ENCODE data around the gene LHX5.

Gene LHX5

GRCh38 chr12:113438523-113439300, 33.0 kb downstream of the LHX5 start:
- no peak for DNase-seq

DNA sequence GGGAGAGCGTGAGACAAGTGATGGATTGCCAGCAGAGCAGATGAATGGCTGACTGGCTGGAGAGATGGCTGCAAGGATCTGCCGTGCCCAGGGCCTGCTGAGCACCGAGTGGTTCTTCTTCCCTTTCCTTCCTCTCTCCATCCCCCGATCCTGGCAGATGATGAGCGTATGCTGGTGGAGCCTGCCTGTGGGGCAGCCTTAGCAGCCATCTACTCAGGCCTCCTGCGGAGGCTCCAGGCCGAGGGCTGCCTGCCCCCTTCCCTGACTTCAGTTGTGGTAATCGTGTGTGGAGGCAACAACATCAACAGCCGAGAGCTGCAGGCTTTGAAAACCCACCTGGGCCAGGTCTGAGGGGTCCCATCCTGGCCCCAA, 34.0 kb downstream of the LHX5 start:
- no peak for DNase-seq

DNA sequence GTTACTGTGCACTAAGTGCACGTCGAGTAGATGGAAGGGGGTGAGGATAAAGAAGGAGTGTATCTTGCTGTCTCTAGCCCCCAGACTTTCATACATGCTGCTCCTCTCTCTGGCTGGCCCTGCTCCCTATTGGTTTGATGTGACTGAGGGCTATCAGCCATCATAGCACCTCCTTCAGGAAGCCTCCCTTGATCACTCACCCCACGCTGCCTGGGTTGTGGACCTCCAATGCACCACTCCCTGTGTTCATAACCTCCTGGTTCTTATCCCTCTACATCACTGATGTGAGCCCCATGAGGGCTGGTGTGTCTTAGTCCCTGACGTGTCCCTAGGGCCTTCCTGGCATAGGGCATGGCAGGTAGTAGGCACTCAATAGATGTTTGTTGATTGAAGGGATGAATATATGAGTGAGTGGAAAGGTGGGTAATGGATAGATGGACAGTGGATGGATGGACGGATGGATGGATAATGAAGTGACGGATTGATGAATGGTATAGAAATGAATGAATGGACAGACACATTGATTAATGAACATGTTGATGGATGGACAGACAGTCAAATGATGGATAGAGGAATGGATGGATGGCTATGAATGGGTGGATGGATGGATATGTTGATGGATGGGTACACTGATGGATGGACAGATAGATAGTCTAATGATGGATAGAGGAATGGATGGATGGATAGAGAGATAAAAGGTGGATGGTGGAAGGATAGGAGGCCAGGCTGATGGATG, 34.5 kb downstream of the LHX5 start:
- no peak for DNase-seq

- no peak for DNase-seq
Measured at GRCh38 chr12:113436586-113436985, 35.1 kb downstream of the LHX5 start.

DNA sequence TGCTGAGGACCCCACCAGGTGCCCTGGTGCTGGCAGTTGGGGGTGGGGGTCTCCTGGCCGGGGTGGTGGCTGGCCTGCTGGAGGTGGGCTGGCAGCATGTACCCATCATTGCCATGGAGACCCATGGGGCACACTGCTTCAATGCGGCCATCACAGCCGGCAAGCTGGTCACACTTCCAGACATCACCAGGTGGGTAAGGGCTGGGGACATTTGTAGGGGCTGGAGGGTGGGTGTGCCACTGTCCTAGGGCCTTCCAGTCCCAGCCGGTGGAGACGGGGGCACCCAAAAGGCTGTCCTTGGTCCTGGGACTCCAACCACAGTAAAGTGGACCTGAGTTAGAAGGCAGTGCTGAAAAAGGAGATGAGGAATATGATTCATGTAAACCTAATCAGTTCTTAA, 36.3 kb downstream of the LHX5 start:
- DNase-seq: no peak

DNA sequence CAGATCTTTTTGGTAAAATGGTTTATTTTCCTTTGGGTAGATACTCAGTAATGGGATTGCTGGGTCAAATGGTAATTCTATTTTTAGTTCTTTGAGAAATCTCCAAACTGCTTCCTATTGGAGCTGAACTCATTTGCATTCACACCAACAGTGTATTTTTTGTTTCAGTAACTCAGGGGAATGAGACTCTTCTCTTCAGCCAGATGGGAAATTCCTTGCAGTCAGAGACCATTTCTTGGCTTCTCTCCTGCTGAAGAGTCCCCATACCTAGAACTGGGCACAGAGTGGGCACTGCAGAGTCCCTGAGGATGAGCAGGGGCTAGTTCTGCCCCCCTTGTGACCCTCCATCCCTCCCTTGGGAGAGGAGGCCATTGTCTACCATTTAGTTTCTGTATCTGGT, 38.7 kb downstream of the LHX5 start:
- no peak for DNase-seq

GRCh38 chr12:113428482-113428881, 43.2 kb downstream of the LHX5 start:
- no peak for DNase-seq

DNA sequence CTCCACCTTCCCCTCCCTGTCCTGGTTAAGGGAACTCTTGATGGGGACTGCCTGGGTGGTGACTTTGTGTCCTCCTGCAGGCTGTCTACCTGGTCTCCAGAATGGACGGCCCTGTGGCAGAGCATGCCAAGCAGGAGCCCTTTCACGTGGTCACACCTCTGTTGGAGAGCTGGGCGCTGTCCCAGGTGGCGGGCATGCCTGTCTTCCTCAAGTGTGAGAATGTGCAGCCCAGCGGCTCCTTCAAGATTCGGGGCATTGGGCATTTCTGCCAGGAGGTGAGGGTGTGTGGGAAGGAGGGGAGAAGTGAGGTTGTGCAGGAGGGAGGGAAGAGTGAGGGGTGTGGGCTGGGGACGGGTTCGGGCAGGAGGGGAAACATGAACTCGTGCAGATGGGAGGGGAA, 43.8 kb downstream of the LHX5 start:
- DNase-seq: no peak

DNA sequence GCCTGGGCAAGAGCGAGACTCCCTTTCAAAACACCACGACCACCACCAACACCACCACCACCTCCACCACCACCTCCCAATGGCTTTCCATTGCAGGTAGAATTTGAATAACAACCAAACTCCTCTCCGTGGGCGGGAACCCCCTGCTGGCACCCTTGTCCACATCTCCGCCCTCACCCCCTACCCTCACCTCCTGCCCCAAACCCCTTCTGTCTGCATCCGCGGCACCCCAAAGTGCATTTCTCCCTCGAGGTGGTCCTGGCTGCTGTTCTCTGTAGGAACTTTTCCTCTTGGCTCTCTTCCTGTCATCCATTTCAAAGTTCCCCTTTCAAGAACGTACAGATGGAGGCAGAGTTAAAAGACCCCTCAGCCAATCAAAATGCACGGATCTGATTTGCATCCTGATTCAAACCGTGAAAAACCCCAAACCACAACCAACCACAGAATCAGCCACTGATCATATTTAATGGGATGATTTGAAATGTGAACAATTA, 45.7 kb downstream of the LHX5 start:
- DNase-seq: no peak

DNA sequence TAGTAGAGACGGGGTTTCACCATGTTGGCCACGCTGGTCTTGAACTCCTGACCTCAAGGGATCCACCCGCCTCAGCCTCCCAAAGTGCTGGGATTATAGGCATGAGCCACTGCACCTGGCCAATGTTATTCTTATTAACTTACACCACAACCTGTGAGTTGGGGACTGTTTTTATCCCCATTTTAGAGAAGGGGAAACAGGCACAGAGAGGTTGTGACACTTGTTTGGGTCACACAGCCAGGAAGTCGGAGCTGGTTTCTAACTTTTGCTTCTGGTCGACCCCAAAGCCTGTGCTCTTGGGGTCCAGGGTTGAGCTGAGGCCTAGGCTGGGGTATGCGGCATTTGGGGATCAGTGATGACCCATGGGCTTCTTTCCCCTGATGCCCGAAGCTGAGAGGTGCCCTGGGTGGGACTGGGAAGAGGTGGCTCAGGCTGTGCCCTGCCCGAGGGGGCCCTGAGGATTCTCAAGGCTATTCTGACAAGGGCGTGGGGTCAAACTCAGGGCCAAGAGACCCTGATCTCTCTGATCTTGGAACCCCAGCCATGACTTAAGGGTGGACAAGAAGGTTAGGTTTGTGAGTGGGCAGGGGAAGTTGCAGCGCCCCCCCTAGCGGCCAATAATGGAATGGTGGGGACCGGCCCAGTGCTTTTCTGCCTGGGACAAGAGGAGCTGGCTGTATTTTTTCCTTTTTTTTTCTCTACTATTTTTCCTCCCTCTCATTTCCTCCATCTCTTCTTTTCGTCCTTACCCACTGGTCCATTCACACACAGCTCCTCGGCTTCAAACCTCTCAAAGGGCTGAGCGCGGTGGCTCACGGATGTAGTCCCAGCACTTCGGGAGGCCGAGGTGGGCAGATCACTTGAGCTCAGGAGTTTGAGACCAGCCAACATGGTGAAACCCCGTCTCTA, 46.5 kb downstream of the LHX5 start:
- DNase-seq: peak; percentile 76

- no peak for DNase-seq
Measured at GRCh38 chr12:113424456-113424855, 47.2 kb downstream of the LHX5 start.

- DNase-seq: no peak
Measured at GRCh38 chr12:113422886-113423669, 48.6 kb downstream of the LHX5 start.

DNA sequence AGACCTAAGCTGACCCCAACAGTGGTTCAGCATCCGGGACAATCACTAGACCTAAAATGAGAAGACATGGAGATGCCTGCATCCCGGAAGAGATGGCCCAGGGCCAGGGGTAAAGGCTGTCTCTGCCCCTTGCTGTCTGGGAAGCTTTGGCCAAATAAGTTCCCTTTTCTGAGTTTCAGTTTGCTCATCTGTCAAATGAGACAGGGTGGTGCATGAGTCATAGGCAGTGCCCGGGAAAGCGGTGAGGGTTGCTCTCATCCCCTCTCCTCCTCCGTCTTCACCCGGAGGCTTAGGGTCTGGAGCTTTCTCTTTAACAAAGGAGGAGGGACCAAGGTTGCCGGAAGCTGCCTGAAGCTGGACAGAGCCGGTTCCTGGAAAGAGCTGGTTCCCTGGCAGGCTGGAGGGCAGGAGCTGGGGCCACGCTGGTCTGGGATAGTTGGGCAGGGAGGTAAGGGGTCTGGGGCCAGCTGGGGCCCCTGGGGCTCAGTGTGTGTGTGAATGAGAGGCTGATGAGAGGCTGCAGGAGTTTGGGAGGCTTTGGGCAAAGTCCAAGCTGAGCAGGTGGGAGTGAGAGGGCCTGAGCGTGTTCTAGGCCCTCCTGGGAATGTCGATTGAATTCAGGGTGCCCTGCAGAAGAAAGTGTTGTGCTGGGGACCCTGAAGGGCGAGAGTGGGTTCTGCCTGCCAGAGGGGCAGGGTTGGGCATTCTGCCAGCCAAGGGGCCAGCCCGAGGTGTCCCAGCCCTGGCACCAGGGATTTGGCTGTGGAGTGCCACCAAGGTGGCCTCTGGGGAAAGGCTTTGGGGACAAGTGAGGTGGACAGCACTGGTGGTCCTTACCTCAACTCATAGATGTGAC, 49.4 kb downstream of the LHX5 start, which contains the start of gene SDSL:
Gene SDSL (plus strand): TSS at position 351 of the 856 bp plus-strand sequence. CDS start 5,603 bp downstream, outside the sequence.
- peak; percentile 48 for DNase-seq

DNA sequence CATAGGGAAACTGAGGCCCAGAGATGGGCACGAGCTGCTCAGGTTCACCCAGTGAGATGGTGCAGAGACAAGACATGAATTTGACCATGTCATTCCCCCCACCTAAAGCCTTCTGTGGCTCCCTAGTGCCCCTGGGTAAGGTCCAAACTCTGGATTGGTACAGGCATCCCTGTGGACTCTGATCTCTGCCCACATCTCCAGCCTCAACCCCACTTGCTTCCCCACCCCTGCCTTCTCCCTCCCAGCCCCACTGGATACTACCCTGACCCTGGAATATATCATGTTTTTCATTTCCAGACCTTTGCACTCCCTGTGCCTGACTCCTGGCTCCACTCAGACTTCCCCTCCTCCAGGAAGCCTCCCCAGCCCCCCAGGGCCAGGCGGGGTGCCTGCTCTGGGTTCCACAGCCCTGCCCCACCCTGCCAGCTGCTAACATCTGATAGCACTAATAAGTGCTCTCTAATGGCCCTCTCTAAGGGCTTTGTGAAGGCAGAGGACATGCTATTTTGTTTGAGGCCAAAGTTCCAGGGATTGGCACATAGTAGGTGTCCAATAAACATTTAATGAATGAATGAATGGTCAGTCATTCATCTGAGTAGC, 50.6 kb downstream of the LHX5 start:
- DNase-seq: no peak

DNA sequence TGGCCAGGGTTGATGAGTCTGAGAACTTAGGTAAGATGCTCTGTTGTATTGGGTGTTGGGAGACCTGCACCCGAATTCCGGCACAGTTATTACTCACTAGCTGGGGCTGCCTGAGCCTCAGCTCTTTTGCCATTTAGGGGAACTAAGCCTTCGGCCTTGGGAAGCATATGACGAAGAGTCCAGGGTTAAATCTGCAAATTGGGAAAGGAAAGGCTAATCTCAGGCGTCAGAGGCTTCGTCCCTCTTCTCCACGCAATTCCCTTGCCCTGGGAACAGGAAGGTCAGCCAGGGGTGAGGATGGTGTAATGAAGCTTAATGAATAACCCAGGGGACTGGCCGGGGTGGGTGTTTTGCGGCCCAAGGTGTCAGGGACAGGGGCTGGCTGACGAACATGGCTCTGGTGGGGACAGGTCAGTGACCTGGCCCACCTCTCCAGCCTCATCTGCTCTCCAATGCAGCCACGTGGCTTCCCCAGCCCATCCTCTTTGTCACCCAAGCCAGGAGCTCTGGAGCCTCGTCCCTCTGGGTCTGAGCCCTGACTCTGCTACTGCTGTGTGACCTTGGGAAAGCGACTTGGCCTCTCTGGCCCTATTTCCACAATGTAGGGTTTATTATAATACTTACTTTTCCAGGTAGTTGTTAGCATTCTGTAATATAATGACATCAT, 53.3 kb downstream of the LHX5 start:
- DNase-seq: no peak

- DNase-seq: no peak
Measured at GRCh38 chr12:113416091-113416754, 55.4 kb downstream of the LHX5 start.

DNA sequence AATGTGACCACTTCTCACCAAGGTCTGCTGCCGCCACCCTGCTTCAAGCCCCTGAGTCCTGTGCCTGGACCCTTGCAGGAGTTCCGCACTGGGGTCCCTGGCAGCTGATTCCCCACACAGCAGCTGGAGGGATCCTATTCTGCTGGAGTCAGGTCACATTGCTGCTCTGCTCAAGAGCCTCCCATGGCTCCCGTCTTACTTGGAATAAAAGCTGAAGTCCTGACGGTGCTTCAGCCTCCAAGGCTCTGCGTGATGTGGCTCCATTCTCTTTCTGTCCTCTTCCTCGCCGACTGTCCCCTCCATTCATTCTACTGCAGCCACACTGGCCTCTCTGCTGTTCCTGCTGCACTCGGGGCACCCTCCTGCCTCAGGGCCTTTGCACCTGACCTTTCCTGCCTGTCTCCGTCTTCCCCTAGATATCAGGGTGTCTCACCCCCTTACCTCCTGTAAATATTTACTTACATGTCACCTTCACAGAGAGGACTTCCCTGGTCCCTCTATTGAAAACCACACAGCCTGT, 57.1 kb downstream of the LHX5 start:
- DNase-seq: no peak

DNA sequence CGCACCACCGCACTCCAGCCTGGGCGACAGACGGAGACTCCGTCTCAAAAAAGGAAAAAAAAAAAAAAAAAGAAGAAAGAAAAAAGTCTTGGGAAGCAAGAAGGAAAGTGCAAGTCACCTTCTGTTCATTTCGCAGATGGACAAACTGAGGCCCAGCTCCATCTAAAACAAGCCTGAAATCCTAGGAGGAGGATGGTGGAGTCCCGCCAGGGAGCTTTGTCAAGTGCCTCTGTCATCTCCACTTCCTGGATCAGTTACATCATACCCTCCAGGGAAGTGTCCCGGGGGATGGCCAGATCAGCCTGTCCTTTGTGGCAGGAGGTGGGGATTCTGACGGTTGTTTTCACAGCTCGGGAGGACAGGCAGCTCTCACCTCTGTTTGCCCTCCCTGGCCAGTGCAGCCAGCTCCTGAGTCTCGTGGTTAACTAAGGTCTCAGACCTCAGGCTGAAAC, 58.2 kb downstream of the LHX5 start:
- no peak for DNase-seq
